RWPE2 (cell line): ENCODE data around the gene FXN.
"Not testable (repeated sequence)": the region's sequence is repeated elsewhere in the genome, so short reads cannot be mapped to it uniquely, and the experiment has no call there.

Source experiments
- ATAC-seq: fragments of 200-7000 bp; cut with Tn5 transposase; 3 replicates; pipeline ENCODE4 v1.9.1; 2021; ENCODE audit warnings: low read depth
- DNase-seq: peaks from one replicate; pipeline ENCODE4 v3.0.0-alpha.2; 2020; ENCODE audit warnings: low spot score
- H3K27ac ChIP-seq: fragments of 450-650 bp; 2 replicates; pipeline ENCODE4 v1.5.1; 2017; ENCODE audit warnings: mild to moderate bottlenecking; ENCODE audit not compliant: poor library complexity, severe bottlenecking
- H3K27me3 ChIP-seq: fragments of 250-450 bp; sonication (Bioruptor Pico); 2 replicates; pipeline ENCODE4 v1.5.1; 2021; ENCODE audit warnings: mild to moderate bottlenecking, moderate library complexity; ENCODE audit not compliant: insufficient read depth, poor library complexity, severe bottlenecking
- H3K36me3 ChIP-seq: fragments of 250-450 bp; sonication (Bioruptor Pico); 2 replicates; pipeline ENCODE4 v1.5.1; 2020; ENCODE audit warnings: low read depth, mild to moderate bottlenecking, moderate library complexity
- H3K4me1 ChIP-seq: fragments of 250-450 bp; sonication (Bioruptor Pico); 2 replicates; pipeline ENCODE4 v1.5.1; 2021; ENCODE audit warnings: mild to moderate bottlenecking, moderate library complexity; ENCODE audit not compliant: insufficient read depth, poor library complexity, severe bottlenecking
- H3K4me3 ChIP-seq: fragments of 250-450 bp; sonication (Bioruptor Pico); 2 replicates; pipeline ENCODE4 v1.5.1; 2021; ENCODE audit warnings: mild to moderate bottlenecking, moderate library complexity; ENCODE audit not compliant: severe bottlenecking
- H3K9me3 ChIP-seq: fragments of 250-450 bp; sonication (Bioruptor Pico); 2 replicates; pipeline ENCODE4 v1.5.1; 2021; ENCODE audit warnings: mild to moderate bottlenecking, moderate library complexity; ENCODE audit not compliant: severe bottlenecking
- TF ChIP-seq, protein P1 (sequence below): fragments of 450-650 bp; IDR thresholded peaks from one replicate; pipeline ENCODE4 v1.5.1; 2017; ENCODE audit warnings: mild to moderate bottlenecking, moderate library complexity; ENCODE audit not compliant: poor library complexity, severe bottlenecking

FXN gene

GRCh38 chr9:69089491-69089890 is 53.9 kb downstream of the FXN start:
- Histone ChIP-seq H3K27me3 (no peaks in the 10 kb centered on the region), H3K4me3 (no peak overlapping the region), H3K36me3 (no peaks in the 10 kb centered on the region), H3K27ac (no peak overlapping the region), H3K9me3 (no peaks in the 10 kb centered on the region), H3K4me1 (no peaks in the 10 kb centered on the region)
- ATAC-seq (no peak), DNase-seq (no peak)
- TF ChIP-seq, protein P1, sequence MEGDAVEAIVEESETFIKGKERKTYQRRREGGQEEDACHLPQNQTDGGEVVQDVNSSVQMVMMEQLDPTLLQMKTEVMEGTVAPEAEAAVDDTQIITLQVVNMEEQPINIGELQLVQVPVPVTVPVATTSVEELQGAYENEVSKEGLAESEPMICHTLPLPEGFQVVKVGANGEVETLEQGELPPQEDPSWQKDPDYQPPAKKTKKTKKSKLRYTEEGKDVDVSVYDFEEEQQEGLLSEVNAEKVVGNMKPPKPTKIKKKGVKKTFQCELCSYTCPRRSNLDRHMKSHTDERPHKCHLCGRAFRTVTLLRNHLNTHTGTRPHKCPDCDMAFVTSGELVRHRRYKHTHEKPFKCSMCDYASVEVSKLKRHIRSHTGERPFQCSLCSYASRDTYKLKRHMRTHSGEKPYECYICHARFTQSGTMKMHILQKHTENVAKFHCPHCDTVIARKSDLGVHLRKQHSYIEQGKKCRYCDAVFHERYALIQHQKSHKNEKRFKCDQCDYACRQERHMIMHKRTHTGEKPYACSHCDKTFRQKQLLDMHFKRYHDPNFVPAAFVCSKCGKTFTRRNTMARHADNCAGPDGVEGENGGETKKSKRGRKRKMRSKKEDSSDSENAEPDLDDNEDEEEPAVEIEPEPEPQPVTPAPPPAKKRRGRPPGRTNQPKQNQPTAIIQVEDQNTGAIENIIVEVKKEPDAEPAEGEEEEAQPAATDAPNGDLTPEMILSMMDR, result no peak

GRCh38 chr9:69090140-69090750 is 54.7 kb downstream of the FXN start:
- H3K9me3 ChIP-seq, result no peaks in the 10 kb centered on the region
- H3K27me3 ChIP-seq, result no peaks in the 10 kb centered on the region
- no peak overlapping the region for H3K4me3 ChIP-seq
- ATAC-seq (no peak), DNase-seq (no peak)
- H3K27ac ChIP-seq, result no peak overlapping the region
- H3K36me3 ChIP-seq, result no peaks in the 10 kb centered on the region
- TF ChIP-seq, protein P1, result no peak
- no peaks in the 10 kb centered on the region for H3K4me1 ChIP-seq

- no peaks in the 10 kb centered on the region for H3K9me3 ChIP-seq
- no peaks in the 10 kb centered on the region for H3K4me1 ChIP-seq
- no peaks in the 10 kb centered on the region for H3K27me3 ChIP-seq
- no peak for ATAC-seq
- no peak for DNase-seq
- no peaks in the 10 kb centered on the region for H3K36me3 ChIP-seq
- no peak overlapping the region for H3K27ac ChIP-seq
- H3K4me3 ChIP-seq, result no peak overlapping the region
- TF ChIP-seq, protein P1, result no peak
Measured at GRCh38 chr9:69090946-69091345, 55.4 kb downstream of the FXN start.

- H3K9me3 ChIP-seq, result no peaks in the 10 kb centered on the region
- no peak for ATAC-seq
- no peak overlapping the region for H3K27ac ChIP-seq
- TF ChIP-seq, protein P1, result no peak
- H3K36me3 ChIP-seq, result no peaks in the 10 kb centered on the region
- peaks cover 16% of the 10 kb centered on the region for H3K4me1 ChIP-seq
- H3K4me3 ChIP-seq, result no peak overlapping the region
- no peak for DNase-seq
- no peaks in the 10 kb centered on the region for H3K27me3 ChIP-seq
Measured at GRCh38 chr9:69093471-69094103, 58.0 kb downstream of the FXN start.

DNA sequence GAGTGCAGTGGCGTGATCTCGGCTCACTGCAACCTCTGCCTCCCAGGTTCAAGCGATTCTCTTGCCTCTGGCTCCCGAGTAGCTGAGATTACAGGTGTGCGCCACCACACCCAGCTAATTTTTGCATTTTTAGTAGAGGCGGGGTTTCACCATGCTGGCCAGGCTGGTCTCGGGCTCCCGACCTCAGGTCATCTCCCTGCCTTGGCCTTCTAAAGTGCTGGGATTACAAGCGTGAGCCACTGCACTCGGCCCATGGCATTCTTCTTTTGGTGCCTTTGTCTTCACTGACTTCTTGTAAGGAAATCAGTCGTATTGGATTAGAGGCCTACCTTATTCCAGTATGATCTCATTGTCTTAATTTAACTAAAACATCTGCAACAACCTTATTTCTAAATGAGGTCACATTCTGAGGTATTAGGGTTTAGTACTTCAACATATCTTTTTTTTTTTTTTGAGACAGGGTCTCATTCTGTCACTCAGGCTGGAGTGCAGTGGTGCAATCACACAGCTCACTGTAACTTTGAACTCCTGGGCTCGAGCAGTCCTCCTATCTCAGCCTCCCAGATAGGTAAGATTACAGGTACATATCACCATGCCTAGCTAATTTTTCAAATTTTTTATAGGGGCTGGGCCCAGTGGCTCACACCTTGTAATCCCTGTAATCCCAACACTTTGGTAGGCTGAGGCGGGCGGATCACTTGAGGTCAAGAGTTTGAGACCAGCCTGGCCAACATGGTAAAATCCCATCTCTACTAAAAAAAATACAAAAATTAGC is 59.0 kb downstream of the FXN start:
- not testable (repeated sequence) for H3K4me3 ChIP-seq, H3K36me3 ChIP-seq, H3K27ac ChIP-seq, H3K27me3 ChIP-seq, DNase-seq, ATAC-seq, H3K9me3 ChIP-seq
- peaks cover 16% of the 10 kb centered on the region for H3K4me1 ChIP-seq
